Posterior vena cava (tissue), 2 donors: ENCODE measurements around the gene CFTR. TPM values are rescaled to one million over a fixed set of nuclear protein-coding genes. Genes with fewer than 3 reads are reported as not detected.

Experiments
- DNase-seq: peaks from one replicate; pipeline ENCODE4 v3.0.0-alpha.2; 2020; ENCODE audit warnings: low spot score
- intact Hi-C, 2 donors: fragments of 100-400 bp; cut with DNase I; formaldehyde crosslinking; loops; one replicate each; pipeline versions ENCODE4 v1.14.1 to v1.14.2; 2022 to 2023
- total RNA-seq, 2 donors: library from RNA; stranded (reverse); fragmentation: NEBNext Ultra II Directional; extraction: Animal tissue kit (Norgen Biotek cat#: 25700); gene quantifications; one replicate each; pipeline ENCODE4 v1.2.1, GENCODE V29; 2021
- donor health status: DM: yes; HTN: yes; CAD: no.
- donor health status: DM: yes; HTN: yes; CAD: no.

The CFTR gene
- total RNA-seq, 2 donors from 2014 or later, result 0.10 TPM; not detected in 1

GRCh38 chr7:117630907-117631564 is 151.2 kb downstream of the CFTR start:
- no peak for DNase-seq
- intact Hi-C loops, result no loop called here

- intact Hi-C loops, result no loop called here
- DNase-seq, result no peak
Measured at GRCh38 chr7:117631652-117632051, 151.8 kb downstream of the CFTR start.

GRCh38 chr7:117637937-117638336 is 158.1 kb downstream of the CFTR start:
- intact Hi-C loops, result no loop called here
- no peak for DNase-seq

- intact Hi-C loops, result no loop called here
- no peak for DNase-seq
Measured at GRCh38 chr7:117639966-117640365, 160.1 kb downstream of the CFTR start.

GRCh38 chr7:117640465-117640864 is 160.6 kb downstream of the CFTR start:
- intact Hi-C loops, result no loop called here
- no peak for DNase-seq

- intact Hi-C loops, result no loop called here
- DNase-seq, result no peak
Measured at GRCh38 chr7:117645481-117646165, 165.8 kb downstream of the CFTR start.

- intact Hi-C loops, result no loop called here
Measured at GRCh38 chr7:117648203-117648866, 168.5 kb downstream of the CFTR start.

GRCh38 chr7:117652943-117653680 is 173.3 kb downstream of the CFTR start:
- DNase-seq, result no peak
- intact Hi-C loops, result no loop called here

More at GRCh38 chr7:117648203-117648866, 168.5 kb downstream of the CFTR start:
- DNase-seq, result no peak

- intact Hi-C loops, result no loop called here
Measured at GRCh38 chr7:117654780-117655179, 175.0 kb downstream of the CFTR start.

GRCh38 chr7:117656806-117657205 is 177.0 kb downstream of the CFTR start:
- intact Hi-C loops, result no loop called here

More at GRCh38 chr7:117654780-117655179, 175.0 kb downstream of the CFTR start:
- no peak for DNase-seq

GRCh38 chr7:117659531-117660011 is 179.7 kb downstream of the CFTR start:
- intact Hi-C loops, result no loop called here
- DNase-seq, result no peak

More at GRCh38 chr7:117656806-117657205, 177.0 kb downstream of the CFTR start:
- no peak for DNase-seq

GRCh38 chr7:117661328-117661727 is 181.5 kb downstream of the CFTR start:
- DNase-seq, result no peak
- intact Hi-C loops, result no loop called here

- intact Hi-C loops, result no loop called here
- DNase-seq, result no peak
Measured at GRCh38 chr7:117664047-117664446, 184.2 kb downstream of the CFTR start.

- intact Hi-C loops, result no loop called here
- DNase-seq, result no peak
Measured at GRCh38 chr7:117665368-117665767, 185.5 kb downstream of the CFTR start.

GRCh38 chr7:117666031-117666430 is 186.2 kb downstream of the CFTR start:
- intact Hi-C loops, result no loop called here
- DNase-seq, result no peak

GRCh38 chr7:117666689-117667088 is 186.9 kb downstream of the CFTR start:
- DNase-seq, result no peak
- intact Hi-C loops, result no loop called here

- intact Hi-C loops, result no loop called here
- no peak for DNase-seq
Measured at GRCh38 chr7:117667456-117667855, 187.6 kb downstream of the CFTR start.

- intact Hi-C loops, result no loop called here
- DNase-seq, result no peak
Measured at GRCh38 chr7:117669818-117670217, 190.0 kb downstream of the CFTR start.

GRCh38 chr7:117672453-117672852 is 192.6 kb downstream of the CFTR start:
- intact Hi-C loops, result no loop called here
- DNase-seq, result no peak

- intact Hi-C loops, result no loop called here
- DNase-seq, result peak; percentile 76
Measured at GRCh38 chr7:117673367-117673766, 193.5 kb downstream of the CFTR start.
